ENCODE results near the gene STK32B. TPM values are rescaled to one million over a fixed set of nuclear protein-coding genes. Genes with fewer than 3 reads are reported as not detected.

Gene STK32B
- total and polyA plus RNA-seq, 9 donors = 3.8 to 12.5 (median 5.8) TPM

- no CpG with 5 or more reads among the region's 2 CpGs for WGBS (ENCODE audit: insufficient coverage)
- H3K4me3 ChIP-seq (ENCODE audit: low read length) = no peak overlapping the region
- no peaks in the 10 kb centered on the region for H3K27me3 ChIP-seq (ENCODE audit: control insufficient read depth, insufficient read depth, low read length)
- no peak overlapping the region for H3K27ac ChIP-seq (ENCODE audit: low read length)
- H3K36me3 ChIP-seq (ENCODE audit: control insufficient read depth, insufficient read depth, low read length) = no peaks in the 10 kb centered on the region
- H3K4me1 ChIP-seq (ENCODE audit: control insufficient read depth, insufficient read depth, low read length) = no peaks in the 10 kb centered on the region
- H3K9me3 ChIP-seq (replicated peaks; ENCODE audit: control insufficient read depth, low read depth, low read length) = no peaks in the 10 kb centered on the region
- DNase-seq = no peak
Observed at GRCh38 chr4:5144384-5144783, 93.1 kb downstream of the STK32B start.

DNA sequence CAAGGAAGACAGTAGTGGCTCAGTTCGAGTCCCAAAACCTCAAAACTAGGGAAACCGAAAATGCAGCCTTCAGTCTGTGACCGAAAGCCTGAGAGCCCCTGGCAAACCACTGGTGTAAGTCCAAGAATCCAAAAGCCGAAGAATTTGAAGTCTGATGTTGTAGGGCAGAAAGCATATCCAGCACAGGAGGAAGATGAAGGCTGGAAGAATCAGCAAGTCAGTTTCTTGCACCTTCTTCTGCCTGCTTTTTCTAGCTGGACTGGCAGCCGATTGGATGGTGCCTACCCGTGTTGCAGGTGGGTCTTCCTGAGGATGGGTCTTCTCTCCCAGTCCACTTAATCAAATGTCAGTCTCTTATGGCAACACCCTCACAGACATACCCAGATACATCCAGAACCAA lies 95.0 kb downstream of the STK32B start:
- no peak for DNase-seq
- no peak overlapping the region for H3K27ac ChIP-seq (ENCODE audit: low read length)
- no peaks in the 10 kb centered on the region for H3K9me3 ChIP-seq (replicated peaks; ENCODE audit: control insufficient read depth, low read depth, low read length)
- 85% methylated on average over 6 of the region's 6 CpGs for WGBS (ENCODE audit: insufficient coverage)
- H3K27me3 ChIP-seq (ENCODE audit: control insufficient read depth, insufficient read depth, low read length) = no peaks in the 10 kb centered on the region
- no peaks in the 10 kb centered on the region for H3K4me1 ChIP-seq (ENCODE audit: control insufficient read depth, insufficient read depth, low read length)
- no peak overlapping the region for H3K4me3 ChIP-seq (ENCODE audit: low read length)
- no peaks in the 10 kb centered on the region for H3K36me3 ChIP-seq (ENCODE audit: control insufficient read depth, insufficient read depth, low read length)

- H3K4me3 ChIP-seq (ENCODE audit: low read length) = no peak overlapping the region
Observed at GRCh38 chr4:5152521-5152920, 101.2 kb downstream of the STK32B start.

DNA sequence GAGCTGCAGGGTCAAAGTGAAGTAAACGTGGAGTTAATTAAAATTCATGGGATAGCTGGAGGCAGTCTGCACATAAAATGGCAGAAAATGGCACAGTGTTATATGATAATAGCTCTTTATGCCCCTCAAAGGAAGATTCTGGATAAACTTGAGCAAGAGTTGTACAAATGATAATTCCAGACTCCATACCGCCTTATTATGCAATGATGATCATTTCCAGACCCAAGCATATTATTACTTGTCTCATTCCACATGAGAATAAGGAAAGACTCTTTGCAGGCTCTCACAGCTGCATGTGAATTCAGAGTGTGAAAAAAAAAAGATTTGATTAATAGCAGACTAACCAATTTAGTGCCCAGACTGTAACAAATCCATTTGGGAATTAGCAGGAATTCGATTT lies 105.4 kb downstream of the STK32B start:
- no peaks in the 10 kb centered on the region for H3K36me3 ChIP-seq (ENCODE audit: control insufficient read depth, insufficient read depth, low read length)
- no peaks in the 10 kb centered on the region for H3K9me3 ChIP-seq (replicated peaks; ENCODE audit: control insufficient read depth, low read depth, low read length)
- H3K4me1 ChIP-seq (ENCODE audit: control insufficient read depth, insufficient read depth, low read length) = peaks cover 3% of the 10 kb centered on the region
- H3K4me3 ChIP-seq (ENCODE audit: low read length) = no peak overlapping the region
- peak; percentile 84 for DNase-seq
- H3K27ac ChIP-seq (ENCODE audit: low read length) = no peak overlapping the region
- 22% methylated on average over 1 of the region's 3 CpGs for WGBS (ENCODE audit: insufficient coverage)
- no peaks in the 10 kb centered on the region for H3K27me3 ChIP-seq (ENCODE audit: control insufficient read depth, insufficient read depth, low read length)

More at GRCh38 chr4:5152521-5152920, 101.2 kb downstream of the STK32B start:
- no peaks in the 10 kb centered on the region for H3K9me3 ChIP-seq (replicated peaks; ENCODE audit: control insufficient read depth, low read depth, low read length)
- no peak overlapping the region for H3K27ac ChIP-seq (ENCODE audit: low read length)
- WGBS (ENCODE audit: insufficient coverage) = 75% methylated on average over 1 of the region's 6 CpGs
- peaks cover 2% of the 10 kb centered on the region for H3K4me1 ChIP-seq (ENCODE audit: control insufficient read depth, insufficient read depth, low read length)
- DNase-seq = no peak
- no peaks in the 10 kb centered on the region for H3K27me3 ChIP-seq (ENCODE audit: control insufficient read depth, insufficient read depth, low read length)
- no peaks in the 10 kb centered on the region for H3K36me3 ChIP-seq (ENCODE audit: control insufficient read depth, insufficient read depth, low read length)

DNA sequence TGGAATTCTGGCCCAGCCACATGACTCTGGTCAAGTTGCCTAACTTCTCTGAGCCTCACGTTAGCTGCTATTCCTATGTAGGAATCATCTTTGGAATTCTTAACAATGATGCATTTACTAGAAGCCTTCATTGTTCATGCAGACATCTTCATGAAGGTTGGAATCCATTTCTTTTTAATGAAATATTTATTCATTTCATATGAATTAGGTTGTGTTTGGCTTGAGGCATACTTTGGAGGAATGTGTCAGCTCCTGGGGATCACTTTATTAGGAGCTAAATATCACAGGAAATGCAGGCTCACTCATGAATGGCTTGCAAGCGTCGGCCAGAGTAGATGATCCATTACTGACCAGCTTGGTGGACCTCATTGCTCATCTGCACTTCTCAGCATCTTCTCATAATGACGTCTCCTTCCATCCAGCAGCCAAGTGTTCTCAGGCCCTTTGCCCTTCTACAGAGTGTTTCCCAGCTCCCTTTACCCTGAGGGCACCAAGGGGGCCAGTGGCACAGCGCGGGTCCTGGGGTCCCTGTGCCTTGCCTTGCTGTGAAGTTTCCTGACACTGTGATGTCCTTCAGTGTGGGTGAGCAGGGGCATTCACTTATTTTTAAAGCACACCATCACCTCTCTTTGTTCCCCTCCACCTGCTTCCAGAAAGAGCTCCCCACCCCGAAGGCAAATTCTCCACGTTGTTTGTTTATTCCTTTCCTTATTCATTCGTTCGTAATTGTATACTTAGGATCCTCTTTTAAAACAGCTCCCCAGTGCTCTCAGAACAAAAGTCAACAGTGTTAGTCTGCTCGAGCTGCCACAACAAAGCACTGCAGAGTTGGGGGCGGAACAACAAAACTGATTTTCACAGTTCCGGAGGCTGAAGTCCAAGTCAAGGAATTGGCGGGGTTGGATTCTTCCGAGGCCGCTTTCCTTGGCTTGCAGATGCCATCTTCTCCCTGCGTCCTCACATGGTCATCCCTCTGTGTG lies 106.8 kb downstream of the STK32B start:
- 74% methylated on average over 14 of the region's 17 CpGs for WGBS (ENCODE audit: insufficient coverage)
- Histone ChIP-seq H3K4me1 (ENCODE audit: control insufficient read depth, insufficient read depth, low read length) (peaks cover 3% of the 10 kb centered on the region), H3K9me3 (replicated peaks; ENCODE audit: control insufficient read depth, low read depth, low read length) (no peaks in the 10 kb centered on the region), H3K36me3 (ENCODE audit: control insufficient read depth, insufficient read depth, low read length) (no peaks in the 10 kb centered on the region), H3K27ac (ENCODE audit: low read length) (no peak overlapping the region), H3K27me3 (ENCODE audit: control insufficient read depth, insufficient read depth, low read length) (no peaks in the 10 kb centered on the region), H3K4me3 (ENCODE audit: low read length) (no peak overlapping the region)
- DNase-seq = peak; percentile 45

DNA sequence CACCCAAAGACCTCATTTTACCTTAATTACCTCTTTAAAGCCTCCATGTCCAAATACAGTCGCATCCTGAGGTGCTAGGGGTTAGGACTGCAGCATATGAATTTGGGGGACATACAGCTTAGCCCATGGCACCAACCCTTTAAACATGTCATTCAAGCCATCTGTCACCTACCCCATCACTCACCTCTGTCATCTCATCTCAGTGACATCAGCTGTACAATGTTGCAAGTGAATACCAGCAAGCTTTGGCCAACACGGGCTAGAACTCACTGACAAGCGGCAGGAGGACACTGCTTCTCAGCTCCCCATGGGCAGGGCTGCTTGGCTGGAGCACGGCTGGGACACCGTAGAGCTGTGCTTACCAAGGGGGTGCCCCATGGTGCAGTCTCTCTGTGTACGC lies 107.5 kb downstream of the STK32B start:
- H3K4me3 ChIP-seq (ENCODE audit: low read length) = no peak overlapping the region
- no peaks in the 10 kb centered on the region for H3K36me3 ChIP-seq (ENCODE audit: control insufficient read depth, insufficient read depth, low read length)
- H3K27ac ChIP-seq (ENCODE audit: low read length) = no peak overlapping the region
- WGBS (ENCODE audit: insufficient coverage) = 93% methylated on average over 5 of the region's 6 CpGs
- peaks cover 3% of the 10 kb centered on the region for H3K4me1 ChIP-seq (ENCODE audit: control insufficient read depth, insufficient read depth, low read length)
- no peak for DNase-seq
- no peaks in the 10 kb centered on the region for H3K27me3 ChIP-seq (ENCODE audit: control insufficient read depth, insufficient read depth, low read length)
- H3K9me3 ChIP-seq (replicated peaks; ENCODE audit: control insufficient read depth, low read depth, low read length) = no peaks in the 10 kb centered on the region

DNA sequence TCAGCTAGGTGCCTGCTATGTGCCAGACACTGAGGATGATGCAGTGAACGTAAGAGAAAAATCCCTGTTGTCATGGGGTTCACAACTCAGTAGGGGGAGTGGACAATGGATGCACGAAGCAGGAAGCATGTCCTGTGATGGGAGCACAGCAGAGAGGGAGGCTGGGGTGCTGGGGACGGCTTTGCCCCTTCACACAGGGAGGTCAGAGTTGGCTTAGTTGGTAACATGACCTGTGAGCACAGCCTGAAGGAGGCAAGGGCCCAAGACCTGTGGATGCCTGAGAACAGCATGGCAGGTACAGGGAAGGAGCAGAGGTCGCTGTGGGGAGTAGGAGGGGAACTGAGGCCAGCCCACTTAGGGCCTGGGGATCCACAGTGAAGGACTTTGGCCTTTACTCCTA lies 109.4 kb downstream of the STK32B start:
- 76% methylated on average over 3 of the region's 4 CpGs for WGBS (ENCODE audit: insufficient coverage)
- DNase-seq = no peak
- Histone ChIP-seq H3K4me1 (ENCODE audit: control insufficient read depth, insufficient read depth, low read length) (peaks cover 9% of the 10 kb centered on the region), H3K36me3 (ENCODE audit: control insufficient read depth, insufficient read depth, low read length) (no peaks in the 10 kb centered on the region), H3K9me3 (replicated peaks; ENCODE audit: control insufficient read depth, low read depth, low read length) (no peaks in the 10 kb centered on the region), H3K27ac (ENCODE audit: low read length) (no peak overlapping the region), H3K27me3 (ENCODE audit: control insufficient read depth, insufficient read depth, low read length) (no peaks in the 10 kb centered on the region), H3K4me3 (ENCODE audit: low read length) (no peak overlapping the region)

DNA sequence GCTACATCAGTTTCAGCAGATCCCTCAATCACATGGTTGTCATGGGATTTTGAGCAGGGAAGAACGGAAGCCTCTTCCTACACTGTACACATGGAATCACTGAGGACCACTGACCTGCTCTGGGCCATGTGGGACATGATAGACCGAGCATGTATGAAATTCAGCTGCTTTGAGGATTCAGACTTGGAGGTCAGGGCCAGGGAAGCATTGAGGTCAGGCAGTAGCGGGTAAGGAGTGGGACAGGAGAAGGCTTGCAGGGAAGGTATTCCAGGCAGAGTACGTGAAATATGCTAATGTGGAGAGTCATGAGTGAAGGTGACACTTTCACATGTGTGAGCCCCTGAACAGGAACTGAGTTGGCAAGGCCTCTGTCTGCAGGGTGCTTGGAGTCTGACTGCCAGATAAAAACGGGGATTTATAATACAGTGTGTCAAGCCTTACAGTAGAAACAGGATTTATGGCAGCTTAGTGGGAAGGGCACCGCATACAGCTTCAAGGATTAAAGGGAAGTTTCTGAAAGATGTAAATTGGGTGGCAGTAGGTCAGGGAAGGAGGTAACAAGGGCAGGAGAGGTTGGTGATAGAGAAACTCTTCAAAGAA lies 111.7 kb downstream of the STK32B start:
- no peaks in the 10 kb centered on the region for H3K9me3 ChIP-seq (replicated peaks; ENCODE audit: control insufficient read depth, low read depth, low read length)
- H3K4me3 ChIP-seq (ENCODE audit: low read length) = no peak overlapping the region
- WGBS (ENCODE audit: insufficient coverage) = 52% methylated on average over 5 of the region's 6 CpGs
- H3K27ac ChIP-seq (ENCODE audit: low read length) = no peak overlapping the region
- H3K27me3 ChIP-seq (ENCODE audit: control insufficient read depth, insufficient read depth, low read length) = no peaks in the 10 kb centered on the region
- H3K4me1 ChIP-seq (ENCODE audit: control insufficient read depth, insufficient read depth, low read length) = peaks cover 15% of the 10 kb centered on the region
- DNase-seq = no peak
- H3K36me3 ChIP-seq (ENCODE audit: control insufficient read depth, insufficient read depth, low read length) = no peaks in the 10 kb centered on the region

DNA sequence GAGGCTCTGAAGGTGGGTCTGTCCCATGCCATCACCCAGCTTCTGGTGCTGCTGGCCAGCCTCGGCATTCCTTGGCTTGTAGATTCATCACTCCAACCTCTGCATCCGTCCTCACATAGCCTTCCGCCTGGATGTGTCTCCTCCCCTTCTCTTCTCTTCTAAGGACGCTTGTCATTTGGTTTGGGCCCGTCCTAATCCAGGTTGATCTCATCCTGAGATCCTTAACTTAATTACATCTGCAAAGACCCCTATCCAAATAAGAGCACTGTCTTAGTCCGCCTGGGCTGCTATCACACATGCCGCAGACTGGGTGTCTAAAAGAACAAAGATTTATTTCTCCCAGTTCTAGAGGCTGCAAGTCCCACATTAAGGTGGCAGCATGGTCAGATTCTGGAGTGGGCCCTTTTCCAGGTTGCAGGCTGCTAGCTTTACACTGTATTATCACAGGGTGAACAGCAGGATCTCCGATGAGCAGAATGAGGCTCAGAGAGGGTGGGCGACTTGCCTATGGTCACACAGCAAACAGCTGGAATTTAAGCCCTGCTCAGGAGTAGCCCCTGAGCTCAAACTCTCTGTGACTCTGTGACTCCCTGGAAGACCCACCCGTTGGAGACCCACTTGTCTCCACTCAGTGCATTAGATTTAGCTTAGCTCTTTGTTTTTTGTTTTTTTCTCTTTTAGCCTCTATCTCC lies 113.1 kb downstream of the STK32B start:
- 86% methylated on average over 8 of the region's 10 CpGs for WGBS (ENCODE audit: insufficient coverage)
- Histone ChIP-seq H3K36me3 (ENCODE audit: control insufficient read depth, insufficient read depth, low read length) (no peaks in the 10 kb centered on the region), H3K9me3 (replicated peaks; ENCODE audit: control insufficient read depth, low read depth, low read length) (no peaks in the 10 kb centered on the region), H3K4me1 (ENCODE audit: control insufficient read depth, insufficient read depth, low read length) (peaks cover 15% of the 10 kb centered on the region), H3K27ac (ENCODE audit: low read length) (no peak overlapping the region), H3K4me3 (ENCODE audit: low read length) (no peak overlapping the region), H3K27me3 (ENCODE audit: control insufficient read depth, insufficient read depth, low read length) (no peaks in the 10 kb centered on the region)
- no peak for DNase-seq

Data from muscle of leg (tissue), 11 donors.